LNCAP (cell line): ENCODE measurements around the gene KRABD2.

Source experiments
- TF ChIP-seq, protein P1 (sequence below): fragments of 450-650 bp; IDR thresholded peaks from 2 replicates; pipeline ENCODE4 v1.5.1; 2017; ENCODE audit warnings: mild to moderate bottlenecking

The KRABD2 gene

GRCh38 chr17:8333281-8333680, 43.2 kb downstream of the KRABD2 start:
- TF ChIP-seq, protein P1, sequence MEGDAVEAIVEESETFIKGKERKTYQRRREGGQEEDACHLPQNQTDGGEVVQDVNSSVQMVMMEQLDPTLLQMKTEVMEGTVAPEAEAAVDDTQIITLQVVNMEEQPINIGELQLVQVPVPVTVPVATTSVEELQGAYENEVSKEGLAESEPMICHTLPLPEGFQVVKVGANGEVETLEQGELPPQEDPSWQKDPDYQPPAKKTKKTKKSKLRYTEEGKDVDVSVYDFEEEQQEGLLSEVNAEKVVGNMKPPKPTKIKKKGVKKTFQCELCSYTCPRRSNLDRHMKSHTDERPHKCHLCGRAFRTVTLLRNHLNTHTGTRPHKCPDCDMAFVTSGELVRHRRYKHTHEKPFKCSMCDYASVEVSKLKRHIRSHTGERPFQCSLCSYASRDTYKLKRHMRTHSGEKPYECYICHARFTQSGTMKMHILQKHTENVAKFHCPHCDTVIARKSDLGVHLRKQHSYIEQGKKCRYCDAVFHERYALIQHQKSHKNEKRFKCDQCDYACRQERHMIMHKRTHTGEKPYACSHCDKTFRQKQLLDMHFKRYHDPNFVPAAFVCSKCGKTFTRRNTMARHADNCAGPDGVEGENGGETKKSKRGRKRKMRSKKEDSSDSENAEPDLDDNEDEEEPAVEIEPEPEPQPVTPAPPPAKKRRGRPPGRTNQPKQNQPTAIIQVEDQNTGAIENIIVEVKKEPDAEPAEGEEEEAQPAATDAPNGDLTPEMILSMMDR = no peak

- TF ChIP-seq, protein P1 = no peak
These were observed 43.8 kb downstream of the KRABD2 start for GRCh38 chr17:8332688-8333087.

DNA sequence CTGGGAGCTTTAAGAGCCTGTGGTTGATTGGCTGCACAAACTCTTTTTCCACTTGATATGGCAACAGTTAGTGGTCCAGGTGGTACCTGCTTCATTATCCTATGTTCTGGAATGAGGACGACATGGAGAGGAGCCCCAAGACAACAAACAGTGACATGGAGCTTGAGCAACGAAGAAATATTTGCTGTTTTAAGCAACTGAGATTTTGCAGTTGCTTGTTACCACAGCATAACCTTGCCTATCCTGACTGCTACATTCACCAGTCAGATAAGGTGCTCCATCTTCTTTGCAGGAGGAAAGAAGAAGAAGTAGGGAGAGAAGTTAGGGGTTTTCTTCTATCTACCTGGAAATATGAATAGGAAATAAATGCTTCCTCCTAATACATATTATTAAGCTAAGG, 44.4 kb downstream of the KRABD2 start:
- TF ChIP-seq, protein P1 = no peak

DNA sequence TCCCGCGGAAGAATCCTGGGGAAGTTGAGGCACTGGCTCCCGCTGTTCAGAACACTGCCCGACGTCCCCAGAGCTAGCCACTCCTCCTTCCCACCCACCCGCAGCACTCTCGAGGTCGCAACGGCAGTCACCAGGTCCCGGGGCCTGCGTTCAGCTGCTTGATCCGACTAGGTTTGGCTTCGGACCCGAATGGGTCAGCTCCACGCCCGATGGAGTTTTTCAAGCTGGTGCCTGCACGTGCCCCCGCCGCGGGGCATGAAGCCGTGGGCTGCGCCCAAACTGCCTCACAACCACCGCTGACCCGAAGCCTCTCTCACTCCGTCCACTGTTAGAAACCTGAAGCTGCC, 49.2 kb downstream of the KRABD2 start:
- TF ChIP-seq, protein P1 = no peak
